MM.1S (cell line): ENCODE results near the gene MCTS1.
"Not testable (repeated sequence)": the region's sequence is repeated elsewhere in the genome, so short reads cannot be mapped to it uniquely, and the experiment has no call there.

Experiments used
- DNase-seq: peaks from one replicate; pipeline ENCODE4 v3.0.0-alpha.2; 2015
- H2AFZ ChIP-seq: fragments of 300-600 bp; sonication (generic); 2 replicates; pipeline ENCODE4 v1.6.0; 2016; ENCODE audit warnings: antibody characterized with exemption, low read length
- H3F3A ChIP-seq: fragments of 300-600 bp; sonication (generic); 2 replicates; pipeline ENCODE4 v1.6.1; 2016; ENCODE audit warnings: mild to moderate bottlenecking, antibody characterized with exemption, low read length, moderate library complexity, mixed read lengths; ENCODE audit not compliant: insufficient read depth
- H3K27ac ChIP-seq: fragments of 300-600 bp; sonication (generic); 2 replicates; pipeline ENCODE4 v1.5.1; 2016; ENCODE audit warnings: mild to moderate bottlenecking, low read length
- H3K27me3 ChIP-seq: fragments of 300-600 bp; sonication (generic); replicated peaks from 2 replicates; pipeline ENCODE4 v1.6.0; 2016; ENCODE audit warnings: low read length; ENCODE audit not compliant: insufficient read depth
- H3K36me3 ChIP-seq: fragments of 300-600 bp; sonication (generic); replicated peaks from 2 replicates; pipeline ENCODE4 v1.6.1; 2016; ENCODE audit warnings: mild to moderate bottlenecking, low read length, mixed read lengths; ENCODE audit not compliant: insufficient read depth
- H3K4me1 ChIP-seq: fragments of 300-600 bp; sonication (generic); 2 replicates; pipeline ENCODE4 v1.6.1; 2016; ENCODE audit warnings: low read length, mixed read lengths
- H3K4me2 ChIP-seq: fragments of 300-600 bp; sonication (generic); 2 replicates; pipeline ENCODE4 v1.6.0; 2016; ENCODE audit warnings: low read depth, low read length
- H3K4me3 ChIP-seq: fragments of 300-600 bp; sonication (generic); 2 replicates; pipeline ENCODE4 v1.5.1; 2016; ENCODE audit warnings: low read length, mixed read lengths
- H3K79me2 ChIP-seq: fragments of 300-600 bp; sonication (generic); 2 replicates; pipeline ENCODE4 v1.6.1; 2016; ENCODE audit warnings: mixed run types, low read length, mixed read lengths
- H3K9ac ChIP-seq: fragments of 300-600 bp; sonication (generic); 2 replicates; pipeline ENCODE4 v1.6.1; 2016; ENCODE audit warnings: low read length, mixed read lengths
- H3K9me2 ChIP-seq: fragments of 300-600 bp; sonication (generic); replicated peaks from 2 replicates; pipeline ENCODE4 v1.6.1; 2016; ENCODE audit warnings: mild to moderate bottlenecking, low read length, mixed read lengths; ENCODE audit not compliant: insufficient read depth
- H3K9me3 ChIP-seq: fragments of 300-600 bp; sonication (generic); replicated peaks from 2 replicates; pipeline ENCODE4 v1.6.1; 2016; ENCODE audit warnings: mild to moderate bottlenecking, low read length, mixed read lengths; ENCODE audit not compliant: insufficient read depth
- H4K20me1 ChIP-seq: fragments of 300-600 bp; sonication (generic); 2 replicates; pipeline ENCODE4 v1.6.1; 2016; ENCODE audit warnings: mild to moderate bottlenecking, low read length, moderate library complexity, mixed read lengths; ENCODE audit not compliant: insufficient read depth
- CTCF ChIP-seq: fragments of 300-600 bp; sonication (generic); IDR thresholded peaks from 2 replicates; pipeline ENCODE4 v1.5.1; 2016; ENCODE audit warnings: antibody characterized with exemption, low read length, mixed read lengths
- EZH2 ChIP-seq: fragments of 300-600 bp; sonication (generic); optimal IDR thresholded peaks from 2 replicates; pipeline ENCODE3; 2017; ENCODE audit warnings: low read depth, mild to moderate bottlenecking, antibody characterized with exemption, low read length, mixed read lengths
- EZH2phosphoT487 ChIP-seq: fragments of 300-600 bp; sonication (generic); IDR thresholded peaks from 2 replicates; pipeline ENCODE4 v1.6.1; 2018; ENCODE audit warnings: antibody characterized with exemption, low read length

MCTS1 gene

GRCh38 chrX:120568609-120569008 is 35.3 kb upstream of the MCTS1 start:
- Histone ChIP-seq H3F3A (no peaks in the 10 kb centered on the region), H3K4me3 (no peak overlapping the region), H3K4me1 (no peaks in the 10 kb centered on the region), H3K9me2 (no peaks in the 10 kb centered on the region), H3K9ac (no peak overlapping the region), H3K4me2 (no peak overlapping the region), H3K36me3 (no peaks in the 10 kb centered on the region), H2AFZ (no peak overlapping the region), H3K27me3 (no peaks in the 10 kb centered on the region), H3K79me2 (no peaks in the 10 kb centered on the region), H3K9me3 (no peaks in the 10 kb centered on the region), H4K20me1 (no peaks in the 10 kb centered on the region), H3K27ac (no peak overlapping the region)
- TF ChIP-seq EZH2 (no peak), CTCF (no peak), EZH2phosphoT487 (no peak)
- DNase-seq, result no peak

DNA sequence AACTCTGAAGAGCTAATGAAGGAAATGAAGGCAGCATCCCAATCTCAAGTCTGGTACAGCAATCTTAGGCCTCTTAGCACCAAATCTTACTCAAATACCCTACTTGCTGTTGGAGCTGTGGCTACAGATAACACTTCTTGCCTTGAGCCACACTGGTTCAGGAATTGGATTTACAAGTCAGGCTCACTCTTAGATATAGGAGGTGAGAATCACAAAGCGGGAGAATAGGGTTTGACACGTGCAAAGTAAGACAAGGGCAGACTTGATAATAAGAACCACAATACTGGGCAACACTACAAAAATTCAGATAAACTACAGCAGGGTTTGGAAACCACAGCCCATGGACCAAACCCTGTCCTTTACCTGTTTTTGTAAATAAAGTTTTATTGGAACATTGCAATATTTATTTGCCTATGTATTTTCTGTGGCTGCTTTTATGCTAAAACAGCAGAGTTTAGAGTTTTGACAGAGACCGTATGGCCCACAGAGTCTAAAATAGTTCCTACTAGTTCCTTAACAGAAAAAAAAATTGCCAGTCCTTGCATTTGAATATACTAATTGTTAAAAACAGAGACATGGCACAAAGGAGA is 33.8 kb upstream of the MCTS1 start:
- Histone ChIP-seq H3K27ac (no peak overlapping the region), H3K4me2 (no peak overlapping the region), H3K9me2 (no peaks in the 10 kb centered on the region), H3K27me3 (no peaks in the 10 kb centered on the region), H2AFZ (no peak overlapping the region), H4K20me1 (no peaks in the 10 kb centered on the region), H3F3A (no peaks in the 10 kb centered on the region), H3K4me3 (no peak overlapping the region), H3K9ac (no peak overlapping the region), H3K79me2 (no peaks in the 10 kb centered on the region), H3K9me3 (no peaks in the 10 kb centered on the region), H3K4me1 (no peaks in the 10 kb centered on the region), H3K36me3 (no peaks in the 10 kb centered on the region)
- no peak for TF ChIP-seq CTCF
- no peak for TF ChIP-seq EZH2
- TF ChIP-seq EZH2phosphoT487, result no peak
- DNase-seq, result no peak

- H3K4me1 ChIP-seq, H3F3A ChIP-seq, H3K9me3 ChIP-seq, H3K27ac ChIP-seq, H4K20me1 ChIP-seq, H3K27me3 ChIP-seq, H3K4me2 ChIP-seq, H3K79me2 ChIP-seq, H3K4me3 ChIP-seq, H2AFZ ChIP-seq, H3K36me3 ChIP-seq, H3K9ac ChIP-seq, DNase-seq, H3K9me2 ChIP-seq: not testable (repeated sequence)
Measured at GRCh38 chrX:120573806-120574205, 30.1 kb upstream of the MCTS1 start.

DNA sequence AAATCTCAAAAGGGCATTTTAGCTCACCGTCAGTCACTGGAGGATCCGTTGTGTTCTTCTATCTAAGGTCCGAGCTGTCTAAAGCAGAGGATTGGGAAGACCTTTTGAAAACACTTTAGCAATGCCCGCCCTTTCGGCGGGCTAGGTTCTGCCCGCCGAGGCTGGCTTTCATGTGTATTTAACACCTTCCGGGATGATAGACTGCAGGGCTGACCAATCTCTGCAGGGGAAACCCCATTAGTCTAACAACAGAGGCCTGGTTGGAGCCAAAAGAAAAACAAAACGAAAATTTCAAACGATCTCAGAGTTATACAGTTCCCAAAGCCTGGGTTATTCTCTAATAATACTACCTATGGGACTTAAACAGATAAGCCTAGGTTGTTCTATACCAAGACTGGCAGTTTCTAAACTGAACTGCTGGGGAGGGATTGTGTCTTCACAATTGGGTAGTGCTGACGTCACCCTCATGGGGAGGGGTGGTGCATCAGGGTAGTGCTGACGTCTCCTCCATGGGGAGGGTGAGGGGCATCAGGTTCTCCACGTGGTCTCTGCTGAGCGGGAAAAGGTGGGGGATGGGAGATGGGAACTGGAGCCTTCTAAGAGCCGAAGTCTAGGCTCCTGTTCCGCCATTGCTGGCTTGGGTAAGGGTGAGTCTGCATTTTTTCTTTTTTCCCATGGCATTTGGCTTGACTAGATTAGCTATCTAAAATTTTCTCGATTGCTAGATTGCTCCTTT is 28.4 kb upstream of the MCTS1 start:
- H2AFZ ChIP-seq, result no peak overlapping the region
- no peak overlapping the region for H3K27ac ChIP-seq
- no peaks in the 10 kb centered on the region for H3K9me3 ChIP-seq

More for the DNA sequence above, 28.4 kb upstream of the MCTS1 start:
- Histone ChIP-seq H3K79me2 (no peaks in the 10 kb centered on the region), H3F3A (no peaks in the 10 kb centered on the region), H3K27me3 (no peaks in the 10 kb centered on the region), H3K4me3 (no peak overlapping the region), H3K36me3 (no peaks in the 10 kb centered on the region), H4K20me1 (no peaks in the 10 kb centered on the region), H3K4me2 (no peak overlapping the region), H3K9me2 (no peaks in the 10 kb centered on the region), H3K9ac (no peak overlapping the region), H3K4me1 (no peaks in the 10 kb centered on the region)
- no peak for DNase-seq
- TF ChIP-seq EZH2phosphoT487 (no peak), CTCF (no peak), EZH2 (no peak)
